MCF 10A (cell line): ENCODE results near the gene ZFHX2. TPM values are rescaled to one million over a fixed set of nuclear protein-coding genes. Genes with fewer than 3 reads are reported as not detected.

ENCODE experiments used
- BruUV-seq: library from RNA; stranded (reverse); fragments of 400-500 nt; replicated peaks from 2 replicates; lab custom pipeline; 2021; lab: Mats Ljungman, UMichigan
- CTCF ChIA-PET: fragments of 300-600 bp; sonication (Branson Sonifier 250); formaldehyde crosslinking; extraction: SDS; loops from one replicate; lab custom pipeline; 2021; ENCODE audit warnings: antibody characterized with exemption, inconsistent platforms; lab: Yijun Ruan, JAX
- POLR2A ChIA-PET: fragments of 300-600, 350-650 bp; sonication (Branson Sonifier 250); formaldehyde crosslinking; extraction: SDS; loops from one replicate; lab custom pipeline; 2020; ENCODE audit warnings: antibody characterized with exemption, inconsistent platforms; lab: Yijun Ruan, JAX
- DNase-seq: peaks from one replicate; pipeline ENCODE4 v3.0.0-alpha.2; 2018; ENCODE audit not compliant: unreplicated experiment
- H3K27ac Mint-ChIP-seq: one replicate; pipeline ENCODE4 v1.8.0; 2022; ENCODE audit warnings: mild to moderate bottlenecking, low read depth, mixed read lengths; ENCODE audit not compliant: unreplicated experiment
- H3K27me3 Mint-ChIP-seq: one replicate; pipeline ENCODE4 v1.8.0; 2022; ENCODE audit warnings: mixed read lengths; ENCODE audit not compliant: insufficient read depth, unreplicated experiment
- H3K36me3 Mint-ChIP-seq: one replicate; pipeline ENCODE4 v1.8.0; 2022; ENCODE audit warnings: mild to moderate bottlenecking, moderate library complexity, mixed read lengths; ENCODE audit not compliant: insufficient read depth, unreplicated experiment
- H3K4me1 Mint-ChIP-seq: one replicate; pipeline ENCODE4 v1.8.0; 2022; ENCODE audit warnings: mixed read lengths; ENCODE audit not compliant: insufficient read depth, unreplicated experiment
- H3K4me3 Mint-ChIP-seq: one replicate; pipeline ENCODE4 v1.8.0; 2022; ENCODE audit warnings: mild to moderate bottlenecking, moderate library complexity, mixed read lengths; ENCODE audit not compliant: unreplicated experiment
- H3K9me3 Mint-ChIP-seq: one replicate; pipeline ENCODE4 v1.8.0; 2022; ENCODE audit warnings: mixed read lengths; ENCODE audit not compliant: unreplicated experiment
- intact Hi-C: fragments of 100-400 bp; cut with micrococcal nuclease; formaldehyde crosslinking; loops from 2 replicates; pipeline ENCODE4 v1.14.1; 2022
- total RNA-seq: library from RNA; stranded (reverse); gene quantifications from 2 replicates; pipeline ENCODE4 v1.2.3, GENCODE V29; 2022
- TF ChIP-seq, protein P1 (sequence below): fragments of 200-600 bp; IDR thresholded peaks from one replicate; pipeline ENCODE4 v1.8.0; 2022; ENCODE audit warnings: antibody characterized with exemption, mild to moderate bottlenecking; ENCODE audit not compliant: unreplicated experiment

The ZFHX2 gene
- total RNA-seq, 1 experiment from 2014 or later = 1.8 TPM

DNA sequence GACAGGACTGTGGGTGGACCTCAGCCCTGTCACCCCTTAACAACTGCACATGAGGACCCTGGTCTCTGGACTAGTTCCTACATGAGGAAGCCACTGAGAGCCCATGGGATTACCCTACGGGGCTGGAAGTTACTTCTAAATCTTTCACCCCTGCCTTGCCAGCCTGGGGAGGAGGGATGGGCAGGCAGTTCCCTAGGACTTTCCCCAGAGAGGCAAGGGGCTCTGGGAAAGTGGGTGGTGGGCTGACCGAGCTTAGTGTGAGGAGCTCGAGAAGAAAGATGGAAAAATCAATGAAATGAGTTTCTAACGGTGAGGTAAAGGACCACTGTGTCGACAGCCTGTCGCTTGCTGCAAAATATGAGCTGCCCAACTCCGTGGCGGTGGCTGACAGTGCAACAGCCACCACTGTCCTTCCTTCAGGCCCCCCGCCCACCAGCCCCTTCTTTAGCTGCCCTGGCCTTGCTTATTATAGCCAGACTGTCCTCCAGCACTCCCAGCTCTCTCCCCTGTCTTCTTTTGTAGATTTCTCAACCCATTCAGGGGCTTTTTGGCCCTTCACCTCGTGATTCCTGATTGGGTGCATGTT is 5.0 kb downstream of the ZFHX2 start:
- no peaks in the 10 kb centered on the region for H3K27me3 Mint-ChIP-seq
- H3K36me3 Mint-ChIP-seq = no peaks in the 10 kb centered on the region
- ChIA-PET CTCF (interaction anchor here (0.5 to 1.7 kb wide), 5 partner anchors 13 to 1856 kb away, joined by 3 to 8 read pairs (median 3); no protein-coding TSS in a partner anchor), POLR2A (interaction anchor here (1.6 kb wide), 1 partner anchor 11 kb away, joined by 5 read pairs; no protein-coding TSS in a partner anchor)
- BruUV-seq = no TSS peak
- DNase-seq = no peak
- H3K27ac Mint-ChIP-seq = no peak overlapping the region
- TF ChIP-seq, protein P1, sequence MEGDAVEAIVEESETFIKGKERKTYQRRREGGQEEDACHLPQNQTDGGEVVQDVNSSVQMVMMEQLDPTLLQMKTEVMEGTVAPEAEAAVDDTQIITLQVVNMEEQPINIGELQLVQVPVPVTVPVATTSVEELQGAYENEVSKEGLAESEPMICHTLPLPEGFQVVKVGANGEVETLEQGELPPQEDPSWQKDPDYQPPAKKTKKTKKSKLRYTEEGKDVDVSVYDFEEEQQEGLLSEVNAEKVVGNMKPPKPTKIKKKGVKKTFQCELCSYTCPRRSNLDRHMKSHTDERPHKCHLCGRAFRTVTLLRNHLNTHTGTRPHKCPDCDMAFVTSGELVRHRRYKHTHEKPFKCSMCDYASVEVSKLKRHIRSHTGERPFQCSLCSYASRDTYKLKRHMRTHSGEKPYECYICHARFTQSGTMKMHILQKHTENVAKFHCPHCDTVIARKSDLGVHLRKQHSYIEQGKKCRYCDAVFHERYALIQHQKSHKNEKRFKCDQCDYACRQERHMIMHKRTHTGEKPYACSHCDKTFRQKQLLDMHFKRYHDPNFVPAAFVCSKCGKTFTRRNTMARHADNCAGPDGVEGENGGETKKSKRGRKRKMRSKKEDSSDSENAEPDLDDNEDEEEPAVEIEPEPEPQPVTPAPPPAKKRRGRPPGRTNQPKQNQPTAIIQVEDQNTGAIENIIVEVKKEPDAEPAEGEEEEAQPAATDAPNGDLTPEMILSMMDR = no peak
- no peaks in the 10 kb centered on the region for H3K4me1 Mint-ChIP-seq
- no peak overlapping the region for H3K4me3 Mint-ChIP-seq
- intact Hi-C loops = no loop called here
- no peaks in the 10 kb centered on the region for H3K9me3 Mint-ChIP-seq

DNA sequence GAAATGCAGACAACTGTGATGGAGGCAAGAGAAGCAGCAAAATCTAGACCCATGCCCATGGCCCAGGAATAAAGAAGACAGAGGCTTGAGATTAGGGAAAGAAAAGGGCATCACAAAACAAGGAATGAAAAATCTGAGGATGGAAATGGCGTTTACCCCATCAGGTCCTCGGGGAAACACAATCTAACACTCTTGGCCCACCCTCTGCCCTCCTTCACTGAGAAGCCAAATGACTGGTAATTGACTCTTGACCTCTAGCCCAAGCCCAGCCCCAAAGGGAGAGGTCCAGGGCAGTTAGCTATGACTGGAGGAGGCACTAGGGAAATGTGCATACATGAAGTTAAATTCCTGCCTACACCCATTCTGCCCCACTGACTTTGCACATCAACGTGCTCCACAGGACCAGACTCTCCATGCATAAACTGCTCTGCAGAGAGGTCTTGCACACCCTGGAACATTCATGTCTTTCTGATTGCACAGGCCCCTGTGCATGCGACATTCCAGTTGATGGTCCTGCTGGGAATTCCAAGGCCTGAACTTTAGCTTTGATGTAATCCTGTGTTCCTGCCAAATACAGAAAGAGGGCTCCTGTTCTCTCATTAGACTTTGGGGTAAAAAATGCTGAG is 5.7 kb downstream of the ZFHX2 start:
- TF ChIP-seq, protein P1 = no peak
- POLR2A ChIA-PET = interaction anchor here (1.6 kb wide), 1 partner anchor 11 kb away, joined by 5 read pairs; no protein-coding TSS in a partner anchor
- Mint-ChIP-seq H3K4me3 (no peak overlapping the region), H3K36me3 (no peaks in the 10 kb centered on the region), H3K27ac (no peak overlapping the region), H3K4me1 (no peaks in the 10 kb centered on the region), H3K9me3 (no peaks in the 10 kb centered on the region), H3K27me3 (no peaks in the 10 kb centered on the region)
- DNase-seq = no peak
- intact Hi-C loops = no loop called here
- CTCF ChIA-PET = interaction anchor here (0.5 to 1.7 kb wide), 4 partner anchors 13 to 1856 kb away, joined by 3 to 8 read pairs (median 4); no protein-coding TSS in a partner anchor
- BruUV-seq = no TSS peak

DNA sequence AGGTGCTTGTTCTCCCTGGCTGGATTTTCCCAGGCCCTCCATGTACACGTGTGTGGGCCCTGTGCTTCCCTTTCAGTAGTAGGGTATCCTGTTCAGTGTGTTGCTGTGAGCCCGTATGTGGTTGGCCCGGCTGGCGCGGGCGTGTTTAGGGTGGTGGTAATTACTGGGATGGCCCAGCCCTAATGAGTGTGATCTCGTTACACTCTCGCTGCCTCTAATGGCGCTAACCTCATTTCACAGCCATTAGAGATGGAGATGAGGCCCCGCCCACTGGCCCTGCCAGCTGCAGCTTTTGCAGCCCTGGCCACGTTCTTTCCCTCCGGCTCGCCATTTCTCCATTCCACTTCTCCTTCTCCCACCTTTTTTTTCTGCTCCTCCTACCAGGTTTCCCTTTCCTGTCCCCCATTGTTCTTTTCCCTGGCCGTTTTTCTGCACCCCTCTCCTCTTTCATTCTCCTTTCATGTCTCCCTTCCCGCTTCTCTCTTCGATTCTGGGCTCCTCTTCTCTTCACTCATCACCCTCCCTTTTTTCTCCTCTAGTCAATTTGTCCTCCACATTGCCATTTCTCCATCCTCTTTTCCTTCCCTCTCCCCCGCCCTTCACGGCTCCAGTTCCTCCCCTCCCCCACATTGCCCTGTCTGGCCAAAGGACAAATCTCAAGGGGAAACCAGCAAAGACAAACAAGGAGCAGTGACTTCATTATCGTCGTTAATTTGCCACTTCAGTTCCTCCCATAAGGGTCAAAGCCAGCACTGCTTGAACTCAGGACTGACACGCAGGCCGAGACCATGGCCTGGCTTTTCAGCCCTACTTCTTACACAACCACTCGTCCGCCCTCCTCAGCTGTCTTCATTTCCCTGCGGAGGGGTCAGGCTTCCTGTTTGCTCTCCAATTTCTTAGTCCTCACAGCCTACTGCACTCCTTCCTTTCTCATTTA is 6.8 kb downstream of the ZFHX2 start:
- Mint-ChIP-seq H3K36me3 (no peaks in the 10 kb centered on the region), H3K4me3 (no peak overlapping the region), H3K9me3 (no peaks in the 10 kb centered on the region), H3K27me3 (no peaks in the 10 kb centered on the region), H3K27ac (no peak overlapping the region), H3K4me1 (no peaks in the 10 kb centered on the region)
- ChIA-PET CTCF (interaction anchor here (0.6 to 0.7 kb wide), 2 partner anchors 10 to 89 kb away, joined by 3 to 5 read pairs; no protein-coding TSS in a partner anchor), POLR2A (interaction anchor here (0.9 to 1.6 kb wide), 2 partner anchors 12 to 16 kb away, joined by 3 to 5 read pairs; no protein-coding TSS in a partner anchor)
- intact Hi-C loops = no loop called here
- no TSS peak for BruUV-seq
- no peak for DNase-seq
- TF ChIP-seq, protein P1 = no peak
